ENCODE measurements around the gene SLC35B4.
A peak's percentile ranks its signal among the peaks of the same experiment; 100 is the strongest.

Gene SLC35B4

GRCh38 chr7:134320201-134320600 is 3.5 kb upstream of the SLC35B4 start:
- TF ChIP-seq CTCF (IDR thresholded peaks at IDR 0.05; ENCODE audit: insufficient read depth, low read depth, low read length, missing control alignments), result no peak
- DNase-seq (ENCODE audit: low read depth), result no peak
- no peak overlapping the region for H3K4me3 ChIP-seq (ENCODE audit: low read depth, low read length)

GRCh38 chr7:134318443-134318842 is 1.7 kb upstream of the SLC35B4 start:
- DNase-seq (ENCODE audit: low read depth), result no peak
- TF ChIP-seq CTCF (IDR thresholded peaks at IDR 0.05; ENCODE audit: insufficient read depth, low read depth, low read length, missing control alignments), result no peak
- H3K4me3 ChIP-seq (ENCODE audit: low read depth, low read length), result no peak overlapping the region

- peak overlapping the region; percentile 52 for H3K4me3 ChIP-seq (ENCODE audit: low read depth, low read length)
- TF ChIP-seq CTCF (IDR thresholded peaks at IDR 0.05; ENCODE audit: insufficient read depth, low read depth, low read length, missing control alignments), result no peak
- DNase-seq (ENCODE audit: low read depth), result no peak
Observed at GRCh38 chr7:134317434-134317833, 704 bp upstream of the SLC35B4 start.

- no peak for TF ChIP-seq CTCF (IDR thresholded peaks at IDR 0.05; ENCODE audit: insufficient read depth, low read depth, low read length, missing control alignments)
- H3K4me3 ChIP-seq (ENCODE audit: low read depth, low read length), result peak overlapping the region; percentile 52
- DNase-seq (ENCODE audit: low read depth), result no peak
Observed at GRCh38 chr7:134315679-134316538, 821 bp downstream of the SLC35B4 start.

- no peak for TF ChIP-seq CTCF (IDR thresholded peaks at IDR 0.05; ENCODE audit: insufficient read depth, low read depth, low read length, missing control alignments)
- DNase-seq (ENCODE audit: low read depth), result no peak
- H3K4me3 ChIP-seq (ENCODE audit: low read depth, low read length), result no peak overlapping the region
Observed at GRCh38 chr7:134313543-134313942, 3.2 kb downstream of the SLC35B4 start.

GRCh38 chr7:134312717-134313116 is 4.0 kb downstream of the SLC35B4 start:
- no peak for TF ChIP-seq CTCF (IDR thresholded peaks at IDR 0.05; ENCODE audit: insufficient read depth, low read depth, low read length, missing control alignments)
- no peak overlapping the region for H3K4me3 ChIP-seq (ENCODE audit: low read depth, low read length)
- no peak for DNase-seq (ENCODE audit: low read depth)

GRCh38 chr7:134311807-134312206 is 4.9 kb downstream of the SLC35B4 start:
- no peak for DNase-seq (ENCODE audit: low read depth)
- H3K4me3 ChIP-seq (ENCODE audit: low read depth, low read length), result no peak overlapping the region
- no peak for TF ChIP-seq CTCF (IDR thresholded peaks at IDR 0.05; ENCODE audit: insufficient read depth, low read depth, low read length, missing control alignments)

All from GM12865 (cell line).